Psoas muscle (tissue), 8 donors: ENCODE data around the gene MYO5C. TPM values are rescaled to one million over a fixed set of nuclear protein-coding genes. Genes with fewer than 3 reads are reported as not detected.

Experiments used
- ATAC-seq, 4 donors: fragments of 200-7000 bp; cut with Tn5 transposase; one replicate each; pipeline ENCODE4 v1.9.1; 2020; ENCODE audit warnings: moderate library complexity in 3 of 4, mild to moderate bottlenecking in 2 of 4
- DNase-seq, 2 donors: peaks; one replicate each; pipeline ENCODE4 v3.0.0-alpha.2; 2020
- H3K27ac ChIP-seq: fragments of 200-600 bp; one replicate; pipeline ENCODE4 v1.8.0; 2022
- H3K27me3 ChIP-seq, 3 donors: fragments of 200-600 bp in 1 of 3; one replicate each; pipeline versions ENCODE4 v1.6.1 to v1.8.0; 2013 to 2022; ENCODE audit warnings: low read length in 2 of 3, mild to moderate bottlenecking in 2 of 3, moderate library complexity in 1 of 3; ENCODE audit not compliant: insufficient read depth in 3 of 3
- H3K36me3 ChIP-seq, 2 donors: fragments of 200-600 bp in 1 of 2; one replicate each; pipeline versions ENCODE4 v1.6.1 to v1.8.0; 2013 to 2022; ENCODE audit warnings: low read depth in 1 of 2, mild to moderate bottlenecking in 1 of 2, moderate library complexity in 1 of 2; ENCODE audit not compliant: insufficient read depth in 1 of 2
- H3K4me1 ChIP-seq: fragments of 200-600 bp; one replicate; pipeline ENCODE4 v1.8.0; 2022
- H3K4me3 ChIP-seq: fragments of 200-600 bp; one replicate; pipeline ENCODE4 v1.8.0; 2022; ENCODE audit warnings: mild to moderate bottlenecking
- H3K9me3 ChIP-seq: fragments of 200-600 bp; one replicate; pipeline ENCODE4 v1.8.0; 2022
- CTCF ChIP-seq: fragments of 200-600 bp; IDR thresholded peaks from one replicate; pipeline ENCODE4 v1.8.0; 2022; ENCODE audit warnings: antibody characterized with exemption
- WGBS, 3 donors: extraction: QIAGEN DNeasy Blood & Tissue Kit; methylation state at CpG; one replicate each; pipeline versions ENCODE4 v1.1.6 to v1.1.7; 2013; 5-methylcytosine and 5-hydroxymethylcytosine counted together
- intact Hi-C, 2 donors: fragments of 100-400 bp; cut with DNase I; formaldehyde crosslinking; loops; one replicate each; pipeline versions ENCODE4 v1.11.0 to v1.14.2; 2022
- polyA plus RNA-seq, 3 donors: library from polyadenylated mRNA; stranded (reverse); fragments of 200-250 nt; gene quantifications; one replicate each; pipeline ENCODE4 v1.2.3, GENCODE V29; 2013
- total RNA-seq, 4 donors: library from RNA; stranded (reverse); fragmentation: NEBNext Ultra II Directional in 2 of 4; extraction: Animal tissue kit (Norgen Biotek cat#: 25700) in 2 of 4; gene quantifications; one replicate each; pipeline versions ENCODE4 v1.2.1 to v1.2.4, GENCODE V29; 2021 to 2023
- donor health status: healthy with polysubstance abuse.
- donor health status: DM: no; HTN: no; CAD: no; lungs with moderate emphysema.
- donor health status: Bipolar disorder and iron deficiency.
- donor health status: healthy.
- donor health status: DM: yes; HTN: yes; CAD: no.
- donor health status: DM: no; HTN: no; CAD: no.
- donor health status: DM: no; HTN: no; CAD: no.
- donor health status: DM: yes; HTN: yes; CAD: no.

Gene MYO5C
- total and polyA plus RNA-seq, 7 donors = 0.53 to 3.0 (median 1.2) TPM

GRCh38 chr15:52292780-52293392 is 2.7 kb downstream of the MYO5C start:
- WGBS, 3 donors = 79 to 88% (median 83%) methylated on average over 7 of the region's 7 CpGs
- DNase-seq (no peak), ATAC-seq (no peak)
- no peak for TF ChIP-seq CTCF
- Histone ChIP-seq H3K9me3 (no peaks in the 10 kb centered on the region), H3K27me3 (peaks cover 0 to 12% (median 2%) of the 10 kb centered on the region in 3 donors), H3K4me1 (no peaks in the 10 kb centered on the region), H3K27ac (no peak overlapping the region), H3K36me3 (no peaks in the 10 kb centered on the region), H3K4me3 (no peak overlapping the region)
- intact Hi-C loops = no loop called here

- DNase-seq (no peak), ATAC-seq (no peak)
- intact Hi-C loops = no loop called here
- H3K4me1 ChIP-seq = no peaks in the 10 kb centered on the region
- 77 to 87% (median 78%) methylated on average over 4 of the region's 4 CpGs for WGBS, 3 donors
- peaks cover 0 to 12% (median 2%) of the 10 kb centered on the region in 3 donors for H3K27me3 ChIP-seq
- no peaks in the 10 kb centered on the region for H3K9me3 ChIP-seq
- no peak overlapping the region for H3K27ac ChIP-seq
- no peaks in the 10 kb centered on the region for H3K36me3 ChIP-seq
- TF ChIP-seq CTCF = no peak
- H3K4me3 ChIP-seq = no peak overlapping the region
These were observed 4.4 kb downstream of the MYO5C start for GRCh38 chr15:52291204-52291603.

- ATAC-seq (no peak), DNase-seq (no peak)
- H3K27me3 ChIP-seq = peaks cover 0 to 9% (median 2%) of the 10 kb centered on the region in 3 donors
- no peaks in the 10 kb centered on the region for H3K36me3 ChIP-seq
- intact Hi-C loops = no loop called here
- WGBS, 3 donors = 88 to 93% (median 90%) methylated on average over 3 of the region's 3 CpGs
- H3K4me1 ChIP-seq = no peaks in the 10 kb centered on the region
- H3K4me3 ChIP-seq = no peak overlapping the region
- TF ChIP-seq CTCF = no peak
- no peaks in the 10 kb centered on the region for H3K9me3 ChIP-seq
- H3K27ac ChIP-seq = no peak overlapping the region
These were observed 4.8 kb downstream of the MYO5C start for GRCh38 chr15:52290800-52291199.

GRCh38 chr15:52290329-52290728 is 5.3 kb downstream of the MYO5C start:
- Histone ChIP-seq H3K9me3 (no peaks in the 10 kb centered on the region), H3K27ac (no peak overlapping the region), H3K4me3 (no peak overlapping the region), H3K27me3 (peaks cover 0 to 5% (median 2%) of the 10 kb centered on the region in 3 donors), H3K36me3 (no peaks in the 10 kb centered on the region), H3K4me1 (no peaks in the 10 kb centered on the region)
- intact Hi-C loops = no loop called here
- 60 to 80% (median 80%) methylated on average over 4 of the region's 4 CpGs for WGBS, 3 donors
- TF ChIP-seq CTCF = no peak
- DNase-seq = no peak
- no peak for ATAC-seq

GRCh38 chr15:52289629-52290081 is 5.9 kb downstream of the MYO5C start:
- Histone ChIP-seq H3K27me3 (no peaks in the 10 kb centered on the region), H3K4me3 (no peak overlapping the region), H3K4me1 (no peaks in the 10 kb centered on the region), H3K9me3 (no peaks in the 10 kb centered on the region), H3K27ac (no peak overlapping the region), H3K36me3 (no peaks in the 10 kb centered on the region)
- no peak for TF ChIP-seq CTCF
- intact Hi-C loops = no loop called here
- DNase-seq (no peak), ATAC-seq (no peak)
- WGBS, 3 donors = 54 to 64% (median 55%) methylated on average over 4 of the region's 4 CpGs
